ENCODE results near the gene ISG20L2.

Gene ISG20L2

GRCh38 chr1:156704166-156704711 is 24.3 kb downstream of the ISG20L2 start:
- Histone ChIP-seq H3K36me3 (ENCODE audit: control insufficient read depth, insufficient read depth, low read length) (peaks cover 23% of the 10 kb centered on the region), H3K4me3 (ENCODE audit: low read depth, low read length) (peak overlapping the region; percentile 73), H3K9me3 (ENCODE audit: control insufficient read depth, insufficient read depth, low read length) (no peaks in the 10 kb centered on the region), H3K9ac (ENCODE audit: low read depth, low read length) (no peak overlapping the region), H3K4me1 (ENCODE audit: control insufficient read depth, insufficient read depth, low read length) (peaks cover 38% of the 10 kb centered on the region), H3K27me3 (ENCODE audit: control insufficient read depth, insufficient read depth, low read length) (peaks cover 16% of the 10 kb centered on the region), H3K27ac (ENCODE audit: low read depth, low read length) (no peak overlapping the region)

GRCh38 chr1:156703741-156704140 is 24.8 kb downstream of the ISG20L2 start:
- peaks cover 33% of the 10 kb centered on the region for H3K4me1 ChIP-seq (ENCODE audit: control insufficient read depth, insufficient read depth, low read length)
- peak overlapping the region; percentile 73 for H3K4me3 ChIP-seq (ENCODE audit: low read depth, low read length)
- peaks cover 28% of the 10 kb centered on the region for H3K36me3 ChIP-seq (ENCODE audit: control insufficient read depth, insufficient read depth, low read length)
- no peak overlapping the region for H3K27ac ChIP-seq (ENCODE audit: low read depth, low read length)
- peaks cover 16% of the 10 kb centered on the region for H3K27me3 ChIP-seq (ENCODE audit: control insufficient read depth, insufficient read depth, low read length)
- H3K9me3 ChIP-seq (ENCODE audit: control insufficient read depth, insufficient read depth, low read length) = no peaks in the 10 kb centered on the region
- H3K9ac ChIP-seq (ENCODE audit: low read depth, low read length) = no peak overlapping the region

- H3K9ac ChIP-seq (ENCODE audit: low read depth, low read length) = no peak overlapping the region
- peak overlapping the region; percentile 73 for H3K4me3 ChIP-seq (ENCODE audit: low read depth, low read length)
- H3K36me3 ChIP-seq (ENCODE audit: control insufficient read depth, insufficient read depth, low read length) = peaks cover 32% of the 10 kb centered on the region
- H3K4me1 ChIP-seq (ENCODE audit: control insufficient read depth, insufficient read depth, low read length) = peaks cover 29% of the 10 kb centered on the region
- H3K27me3 ChIP-seq (ENCODE audit: control insufficient read depth, insufficient read depth, low read length) = peaks cover 16% of the 10 kb centered on the region
- H3K9me3 ChIP-seq (ENCODE audit: control insufficient read depth, insufficient read depth, low read length) = no peaks in the 10 kb centered on the region
- no peak overlapping the region for H3K27ac ChIP-seq (ENCODE audit: low read depth, low read length)
These were observed 25.2 kb downstream of the ISG20L2 start for GRCh38 chr1:156703336-156703735.

DNA sequence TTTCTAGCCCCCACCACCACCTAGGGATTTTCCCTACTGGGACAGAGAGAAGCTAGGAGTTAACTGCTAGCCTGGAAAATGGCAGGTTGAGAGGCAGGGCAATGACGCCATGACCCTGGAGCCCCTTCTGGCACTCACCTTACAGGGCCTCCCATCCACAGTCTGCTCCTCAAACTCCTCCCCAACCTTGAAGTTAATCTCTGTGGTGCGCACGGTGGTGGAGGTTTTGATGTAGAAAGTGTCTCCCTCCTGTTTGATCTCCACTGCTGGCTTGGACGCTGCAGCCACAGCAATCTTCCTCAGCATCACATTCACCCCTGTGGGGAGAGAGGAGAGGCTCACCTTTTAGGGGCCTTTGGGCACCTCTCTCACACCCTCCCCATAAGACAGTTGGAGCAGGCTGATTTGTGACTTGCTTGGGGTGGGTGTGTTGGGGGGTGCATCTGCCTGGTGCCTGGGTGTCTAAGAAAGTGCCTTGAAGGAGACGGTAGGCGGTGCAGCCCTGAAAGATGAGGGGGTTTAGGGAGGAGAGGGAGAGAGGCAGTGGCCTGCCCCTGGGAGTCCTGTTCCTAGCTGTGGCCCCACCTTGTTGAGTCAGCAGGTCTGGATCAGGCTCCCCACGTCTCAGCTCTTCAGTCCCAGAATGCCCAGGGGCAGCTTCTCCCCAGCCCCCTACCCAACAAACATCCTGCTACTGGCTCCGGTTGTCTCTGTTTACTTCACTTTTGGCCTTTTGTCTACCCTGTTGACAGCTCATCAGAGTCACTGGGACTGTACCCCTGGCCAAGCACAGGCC is 27.6 kb downstream of the ISG20L2 start:
- H3K9ac ChIP-seq (ENCODE audit: low read depth, low read length) = no peak overlapping the region
- H3K4me1 ChIP-seq (ENCODE audit: control insufficient read depth, insufficient read depth, low read length) = peaks cover 17% of the 10 kb centered on the region
- H3K27ac ChIP-seq (ENCODE audit: low read depth, low read length) = no peak overlapping the region
- H3K9me3 ChIP-seq (ENCODE audit: control insufficient read depth, insufficient read depth, low read length) = no peaks in the 10 kb centered on the region
- peaks cover 16% of the 10 kb centered on the region for H3K27me3 ChIP-seq (ENCODE audit: control insufficient read depth, insufficient read depth, low read length)
- peaks cover 32% of the 10 kb centered on the region for H3K36me3 ChIP-seq (ENCODE audit: control insufficient read depth, insufficient read depth, low read length)
- H3K4me3 ChIP-seq (ENCODE audit: low read depth, low read length) = no peak overlapping the region

GRCh38 chr1:156698995-156699394 is 29.6 kb downstream of the ISG20L2 start:
- Histone ChIP-seq H3K36me3 (ENCODE audit: control insufficient read depth, insufficient read depth, low read length) (peaks cover 32% of the 10 kb centered on the region), H3K27ac (ENCODE audit: low read depth, low read length) (no peak overlapping the region), H3K9ac (ENCODE audit: low read depth, low read length) (no peak overlapping the region), H3K4me3 (ENCODE audit: low read depth, low read length) (no peak overlapping the region), H3K9me3 (ENCODE audit: control insufficient read depth, insufficient read depth, low read length) (no peaks in the 10 kb centered on the region), H3K4me1 (ENCODE audit: control insufficient read depth, insufficient read depth, low read length) (peaks cover 18% of the 10 kb centered on the region), H3K27me3 (ENCODE audit: control insufficient read depth, insufficient read depth, low read length) (peaks cover 3% of the 10 kb centered on the region)

- no peak overlapping the region for H3K4me3 ChIP-seq (ENCODE audit: low read depth, low read length)
- H3K9ac ChIP-seq (ENCODE audit: low read depth, low read length) = no peak overlapping the region
- H3K36me3 ChIP-seq (ENCODE audit: control insufficient read depth, insufficient read depth, low read length) = peaks cover 32% of the 10 kb centered on the region
- H3K27ac ChIP-seq (ENCODE audit: low read depth, low read length) = no peak overlapping the region
- no peaks in the 10 kb centered on the region for H3K27me3 ChIP-seq (ENCODE audit: control insufficient read depth, insufficient read depth, low read length)
- H3K9me3 ChIP-seq (ENCODE audit: control insufficient read depth, insufficient read depth, low read length) = no peaks in the 10 kb centered on the region
- H3K4me1 ChIP-seq (ENCODE audit: control insufficient read depth, insufficient read depth, low read length) = peaks cover 20% of the 10 kb centered on the region
These were observed 31.1 kb downstream of the ISG20L2 start for GRCh38 chr1:156697481-156697880.

DNA sequence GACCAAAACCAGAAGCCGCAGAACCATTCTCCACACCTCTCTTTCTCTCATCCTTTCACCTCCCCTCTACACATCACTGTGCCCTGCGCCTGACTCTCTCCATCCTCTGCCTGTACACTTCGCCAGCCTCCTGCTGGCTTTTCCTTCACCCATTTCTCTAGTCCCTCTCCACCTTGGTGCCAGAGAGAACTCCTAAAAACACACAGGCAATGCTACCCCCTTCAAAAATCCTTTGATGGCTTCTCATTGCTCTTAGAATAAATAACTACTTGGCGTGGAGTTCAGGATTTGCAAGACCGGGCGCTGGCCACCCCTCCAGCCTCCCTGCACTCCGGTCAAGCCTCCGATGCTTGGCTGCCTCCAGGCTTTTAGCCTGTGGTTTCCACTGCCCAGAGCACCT is 31.8 kb downstream of the ISG20L2 start:
- H3K36me3 ChIP-seq (ENCODE audit: control insufficient read depth, insufficient read depth, low read length) = peaks cover 32% of the 10 kb centered on the region
- peaks cover 28% of the 10 kb centered on the region for H3K4me1 ChIP-seq (ENCODE audit: control insufficient read depth, insufficient read depth, low read length)
- H3K9ac ChIP-seq (ENCODE audit: low read depth, low read length) = no peak overlapping the region
- H3K4me3 ChIP-seq (ENCODE audit: low read depth, low read length) = no peak overlapping the region
- no peaks in the 10 kb centered on the region for H3K9me3 ChIP-seq (ENCODE audit: control insufficient read depth, insufficient read depth, low read length)
- H3K27me3 ChIP-seq (ENCODE audit: control insufficient read depth, insufficient read depth, low read length) = no peaks in the 10 kb centered on the region
- no peak overlapping the region for H3K27ac ChIP-seq (ENCODE audit: low read depth, low read length)

GRCh38 chr1:156694690-156694962 is 33.9 kb downstream of the ISG20L2 start:
- H3K36me3 ChIP-seq (ENCODE audit: control insufficient read depth, insufficient read depth, low read length) = peaks cover 12% of the 10 kb centered on the region
- H3K27ac ChIP-seq (ENCODE audit: low read depth, low read length) = peak overlapping the region; percentile 89
- H3K4me1 ChIP-seq (ENCODE audit: control insufficient read depth, insufficient read depth, low read length) = peaks cover 49% of the 10 kb centered on the region
- no peak overlapping the region; the same call in 1 of the 2 replicates for H3K9ac ChIP-seq (ENCODE audit: low read depth, low read length)
- H3K27me3 ChIP-seq (ENCODE audit: control insufficient read depth, insufficient read depth, low read length) = peaks cover 8% of the 10 kb centered on the region; the same call in 1 of the 2 replicates
- H3K9me3 ChIP-seq (ENCODE audit: control insufficient read depth, insufficient read depth, low read length) = no peaks in the 10 kb centered on the region
- no peak overlapping the region for H3K4me3 ChIP-seq (ENCODE audit: low read depth, low read length)

GRCh38 chr1:156693848-156694689 is 34.5 kb downstream of the ISG20L2 start:
- Histone ChIP-seq H3K9me3 (ENCODE audit: control insufficient read depth, insufficient read depth, low read length) (no peaks in the 10 kb centered on the region), H3K4me3 (ENCODE audit: low read depth, low read length) (peak overlapping the region; percentile 13; the same call in 1 of the 2 replicates), H3K36me3 (ENCODE audit: control insufficient read depth, insufficient read depth, low read length) (peaks cover 7% of the 10 kb centered on the region), H3K4me1 (ENCODE audit: control insufficient read depth, insufficient read depth, low read length) (peaks cover 53% of the 10 kb centered on the region), H3K27me3 (ENCODE audit: control insufficient read depth, insufficient read depth, low read length) (peaks cover 8% of the 10 kb centered on the region; the same call in 1 of the 2 replicates), H3K9ac (ENCODE audit: low read depth, low read length) (peak overlapping the region; percentile 19; the same call in 1 of the 2 replicates), H3K27ac (ENCODE audit: low read depth, low read length) (peak overlapping the region; percentile 89)

DNA sequence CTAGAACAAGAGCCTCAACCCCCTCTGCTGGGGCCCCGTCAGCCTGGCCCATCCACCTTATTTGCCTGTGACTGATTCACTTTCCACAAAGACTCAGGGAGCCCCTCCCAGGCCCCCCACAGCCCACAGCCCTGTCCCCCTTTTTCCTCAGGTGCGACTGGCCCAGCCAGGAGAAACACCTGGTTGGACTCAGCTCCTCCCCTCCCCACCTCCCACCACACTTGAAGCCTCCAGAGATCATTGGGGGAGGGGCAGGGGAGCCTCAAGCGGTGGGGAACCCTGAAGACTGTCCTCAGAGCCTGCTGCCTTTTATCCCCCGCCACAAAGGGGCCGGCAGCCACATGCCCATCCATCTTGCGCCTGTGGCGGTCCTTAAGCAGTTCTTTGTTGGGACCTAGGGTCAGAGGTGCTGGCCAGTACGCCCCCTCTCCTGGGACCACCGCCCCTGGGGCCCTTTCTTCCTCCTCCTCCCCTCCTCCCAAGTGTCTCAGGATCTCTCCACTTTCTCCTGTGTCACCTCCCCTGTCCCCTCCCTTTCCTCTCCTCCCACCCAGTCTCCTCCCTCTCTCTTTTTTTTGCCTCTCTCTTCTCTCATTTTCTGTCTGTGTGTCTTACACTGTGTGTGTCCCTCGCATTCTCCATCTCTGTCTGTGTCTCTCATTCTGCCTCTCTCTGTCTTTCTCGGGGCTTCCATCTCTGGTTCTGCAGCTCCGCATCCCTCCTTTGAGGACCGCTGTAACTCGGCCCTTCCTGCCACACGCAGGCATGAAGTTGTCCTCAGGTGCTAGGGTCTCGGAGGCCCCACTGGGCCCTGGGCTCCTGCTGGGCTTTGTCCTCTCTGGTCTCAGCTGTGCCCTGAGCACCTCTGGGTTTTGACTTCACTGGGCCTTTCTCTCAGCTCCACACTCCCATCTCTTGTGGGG is 35.4 kb downstream of the ISG20L2 start:
- Histone ChIP-seq H3K4me1 (ENCODE audit: control insufficient read depth, insufficient read depth, low read length) (peaks cover 54% of the 10 kb centered on the region), H3K4me3 (ENCODE audit: low read depth, low read length) (peak overlapping the region; percentile 40), H3K27me3 (ENCODE audit: control insufficient read depth, insufficient read depth, low read length) (peaks cover 8% of the 10 kb centered on the region; the same call in 1 of the 2 replicates), H3K9me3 (ENCODE audit: control insufficient read depth, insufficient read depth, low read length) (no peaks in the 10 kb centered on the region), H3K9ac (ENCODE audit: low read depth, low read length) (peak overlapping the region; percentile 12; the same call in 1 of the 2 replicates), H3K36me3 (ENCODE audit: control insufficient read depth, insufficient read depth, low read length) (no peaks in the 10 kb centered on the region; the same call in 1 of the 2 replicates), H3K27ac (ENCODE audit: low read depth, low read length) (peak overlapping the region; percentile 89)

Data from HUES48 (cell line).